Stimulated activated naive CD4-positive, alpha-beta T cell treated with Interleukin-2 at 50 U/mL for 16 hours (primary cell): Measurements from ENCODE around the gene LMCD1.

Experiments
- DNase-seq: peaks from one replicate; lab custom pipeline; 2025; lab: John Stamatoyannopoulos, UW

LMCD1 gene

GRCh38 chr3:8584661-8585060, 83.0 kb downstream of the LMCD1 start:
- DNase-seq = no peak

- no peak for DNase-seq
Measured at GRCh38 chr3:8589880-8590556, 88.4 kb downstream of the LMCD1 start.

GRCh38 chr3:8593021-8593827, 91.6 kb downstream of the LMCD1 start:
- DNase-seq = no peak

- no peak for DNase-seq
Measured at GRCh38 chr3:8595252-8595651, 93.6 kb downstream of the LMCD1 start.

- no peak for DNase-seq
Measured at GRCh38 chr3:8595695-8596115, 94.1 kb downstream of the LMCD1 start.

GRCh38 chr3:8596321-8597218, 94.9 kb downstream of the LMCD1 start:
- no peak for DNase-seq

GRCh38 chr3:8597219-8597853, 95.7 kb downstream of the LMCD1 start:
- DNase-seq = no peak

- no peak for DNase-seq
Measured at GRCh38 chr3:8599146-8599545, 97.5 kb downstream of the LMCD1 start.

GRCh38 chr3:8600457-8600856, 98.8 kb downstream of the LMCD1 start:
- no peak for DNase-seq

- DNase-seq = no peak
Measured at GRCh38 chr3:8603115-8603710, 101.6 kb downstream of the LMCD1 start.

- DNase-seq = no peak
Measured at GRCh38 chr3:8604006-8604405, 102.4 kb downstream of the LMCD1 start.

GRCh38 chr3:8604988-8605387, 103.4 kb downstream of the LMCD1 start:
- DNase-seq = no peak

GRCh38 chr3:8606701-8607231, 105.1 kb downstream of the LMCD1 start:
- DNase-seq = no peak

GRCh38 chr3:8607234-8608040, 105.8 kb downstream of the LMCD1 start:
- no peak for DNase-seq

GRCh38 chr3:8608041-8608790, 106.6 kb downstream of the LMCD1 start:
- no peak for DNase-seq

GRCh38 chr3:8608791-8609467, 107.3 kb downstream of the LMCD1 start:
- DNase-seq = no peak

- no peak for DNase-seq
Measured at GRCh38 chr3:8610951-8611350, 109.3 kb downstream of the LMCD1 start.

GRCh38 chr3:8617921-8618320, 116.3 kb downstream of the LMCD1 start:
- no peak for DNase-seq

GRCh38 chr3:8618950-8619349, 117.3 kb downstream of the LMCD1 start:
- DNase-seq = no peak
